HepG2 (cell line): ENCODE results near the gene SEMA3C.

Source experiments
- CBFB ChIP-seq: sonication (generic); formaldehyde crosslinking; IDR thresholded peaks from 2 replicates; pipeline ENCODE4 v1.4.0; 2020; ENCODE audit warnings: missing genetic modification reagents
- CENPT ChIP-seq: sonication (generic); formaldehyde crosslinking; IDR thresholded peaks from 2 replicates; pipeline ENCODE4 v1.8.0; 2022; ENCODE audit warnings: low read depth, mild to moderate bottlenecking, moderate library complexity, missing genetic modification reagents
- CTCF ChIP-seq: sonication (generic); formaldehyde crosslinking; IDR thresholded peaks from 2 replicates; pipeline ENCODE4 v1.5.0; 2020; ENCODE audit warnings: mild to moderate bottlenecking, missing genetic modification reagents, moderate library complexity
- HCFC1 ChIP-seq: fragments of 150-350 bp; IDR thresholded peaks from 2 replicates; pipeline ENCODE4 v1.6.1; 2014; ENCODE audit warnings: low read depth, low read length
- POLR2A ChIP-seq, 2 experiments: IDR thresholded peaks; 2 replicates each; pipeline ENCODE4 v1.6.1; 2011; ENCODE audit warnings: low read depth in 2 of 2, low read length in 2 of 2, mild to moderate bottlenecking in 1 of 2, moderate library complexity in 1 of 2; ENCODE audit not compliant: insufficient read depth in 1 of 2
- PRDM4 ChIP-seq: sonication (generic); formaldehyde crosslinking; IDR thresholded peaks from 2 replicates; pipeline ENCODE4 v1.9.0; 2021; ENCODE audit warnings: missing genetic modification reagents, borderline replicate concordance
- RFX1 ChIP-seq: fragments of 450-650 bp; IDR thresholded peaks from 2 replicates; pipeline ENCODE4 v1.6.1; 2017
- ZFP91 ChIP-seq: sonication (generic); formaldehyde crosslinking; IDR thresholded peaks from 2 replicates; pipeline ENCODE4 v1.9.0; 2022; ENCODE audit warnings: missing genetic modification reagents, mild to moderate bottlenecking, borderline replicate concordance
- ZNF24 ChIP-seq: fragments of 450-650 bp; IDR thresholded peaks from 2 replicates; pipeline ENCODE4 v1.6.1; 2017; ENCODE audit warnings: antibody characterized with exemption, mild to moderate bottlenecking
- ZNF282 ChIP-seq: fragments of 450-650 bp; IDR thresholded peaks from 2 replicates; pipeline ENCODE4 v1.6.1; 2018; ENCODE audit not compliant: partially characterized antibody
- ZNF362 ChIP-seq: sonication (generic); formaldehyde crosslinking; IDR thresholded peaks from 2 replicates; pipeline ENCODE4 v1.4.0; 2020; ENCODE audit warnings: missing genetic modification reagents, mild to moderate bottlenecking, borderline replicate concordance
- ZNF510 ChIP-seq: sonication (generic); formaldehyde crosslinking; IDR thresholded peaks from 2 replicates; pipeline ENCODE4 v1.4.0; 2020; ENCODE audit warnings: low read depth, mild to moderate bottlenecking, missing genetic modification reagents

- TF ChIP-seq CENPT (CRISPR knock-in tag) (no peak), PRDM4 (CRISPR knock-in tag) (no peak), CTCF (CRISPR knock-in tag) (no peak), ZFP91 (no peak), ZNF24 (no peak), ZNF362 (CRISPR knock-in tag) (no peak), RFX1 (no peak), ZNF510 (no peak), POLR2A (IDR thresholded peaks at IDR 0.05; ENCODE audit: insufficient read depth in 1 of 2, low read depth in 2 of 2, low read length in 2 of 2) (no peak), ZNF282 (no peak), HCFC1 (no peak), CBFB (CRISPR knock-in tag) (no peak)
Measured at GRCh38 chr7:80895056-80895455, 23.8 kb downstream of the SEMA3C start.
